G401 (cell line): ENCODE data around the gene NT5C2. TPM values are rescaled to one million over a fixed set of nuclear protein-coding genes. Genes with fewer than 3 reads are reported as not detected.
"Not testable (repeated sequence)": the region's sequence is repeated elsewhere in the genome, so short reads cannot be mapped to it uniquely, and the experiment has no call there.

ENCODE experiments used
- DNase-seq: peaks from one replicate; pipeline ENCODE4 v3.0.0-alpha.2; 2015; ENCODE audit warnings: low spot score
- in situ Hi-C: cut with HindIII; loops from 2 replicates; pipeline ENCODE4 v1.10.0; 2016; ENCODE audit warnings: low sequenced_read_pairs, mixed read lengths
- total RNA-seq: library from RNA; depleted of rRNA; stranded (reverse); fragments of >200 nt; shearing (Covaris generic); gene quantifications from 2 replicates; pipeline ENCODE4 v1.2.3, GENCODE V29; 2014; rRNA removed

Gene NT5C2
- total RNA-seq, result 71.2 and 121 TPM in 2 replicates

- in situ Hi-C loops, result no loop called here
- peak; percentile 70 for DNase-seq
Measured at GRCh38 chr10:103193107-103193819, at the start of gene NT5C2. Gene NT5C2, minus strand, starts transcription at chr10:103193272. Its CDS starts 18,314 bp downstream, at chr10:103174958.

- in situ Hi-C loops, result no loop called here
- peak; percentile 41 for DNase-seq
Measured at GRCh38 chr10:103241262-103242011, 48.4 kb upstream of the NT5C2 start.

- DNase-seq, result peak; percentile 56
- in situ Hi-C loops, result no loop called here
Measured at GRCh38 chr10:103238506-103239252, 45.6 kb upstream of the NT5C2 start.

GRCh38 chr10:103235775-103236174 is 42.7 kb upstream of the NT5C2 start:
- no peak for DNase-seq
- in situ Hi-C loops, result no loop called here

DNA sequence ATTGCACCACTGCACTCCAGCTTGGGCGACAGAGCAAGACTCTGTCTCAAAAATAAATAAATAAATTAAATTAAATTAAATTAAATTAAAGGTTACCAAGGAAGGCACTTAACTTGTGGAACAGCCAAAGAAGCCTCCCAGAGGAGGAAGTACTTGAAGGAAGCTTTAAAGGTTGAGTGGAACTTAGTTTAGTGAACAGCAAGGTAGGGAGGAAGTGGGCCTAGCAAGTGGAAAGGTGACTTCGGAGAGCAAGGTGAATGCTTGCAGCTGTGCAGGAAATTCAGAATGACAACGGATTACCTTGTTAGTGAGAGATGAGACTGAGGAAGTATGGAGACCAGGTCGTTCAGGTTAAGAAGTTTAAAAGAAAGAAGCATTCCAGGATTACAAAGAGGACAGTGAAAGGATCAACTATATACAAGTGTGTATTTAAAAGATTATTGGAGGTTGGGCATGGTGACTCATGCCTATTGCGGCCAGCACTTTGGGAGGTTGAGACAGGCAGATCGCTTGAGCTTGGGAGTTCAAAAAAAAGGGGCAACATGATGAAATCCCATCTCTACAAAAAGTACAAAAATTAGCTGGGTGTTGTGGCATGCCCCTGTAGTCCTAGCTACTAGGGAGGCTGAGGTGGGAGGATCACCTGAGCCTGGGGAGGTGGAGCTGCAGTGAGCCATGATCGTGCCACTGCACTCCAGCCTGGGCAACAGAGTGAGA is 39.9 kb upstream of the NT5C2 start:
- in situ Hi-C loops, result no loop called here
- no peak for DNase-seq

GRCh38 chr10:103232131-103232673 is 39.1 kb upstream of the NT5C2 start:
- no peak for DNase-seq
- in situ Hi-C loops, result no loop called here

- peak; percentile 69 for DNase-seq
- in situ Hi-C loops, result no loop called here
Measured at GRCh38 chr10:103231047-103231551, 38.0 kb upstream of the NT5C2 start.

GRCh38 chr10:103227416-103227815 is 34.3 kb upstream of the NT5C2 start:
- in situ Hi-C loops, result no loop called here
- DNase-seq, result no peak

DNA sequence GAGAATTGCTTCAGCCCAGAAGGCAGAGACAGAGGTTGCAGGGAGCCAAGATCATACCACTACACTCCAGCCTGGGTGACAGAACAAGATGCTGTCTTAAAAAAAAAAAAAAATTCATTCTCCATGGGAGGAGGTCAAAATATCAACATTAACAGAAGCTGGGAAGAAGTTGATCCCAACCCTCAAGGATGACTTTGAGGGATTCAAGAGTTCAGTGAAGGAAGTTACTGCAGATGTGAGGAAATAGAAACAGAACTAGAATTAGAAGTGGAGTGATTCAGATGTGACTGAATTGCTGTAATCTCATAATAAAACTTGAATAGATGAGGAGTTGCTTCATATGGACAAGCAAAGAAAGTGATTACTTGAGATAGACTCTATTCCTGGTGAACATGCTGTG is 32.9 kb upstream of the NT5C2 start:
- in situ Hi-C loops, result no loop called here
- DNase-seq, result no peak

- in situ Hi-C loops, DNase-seq: not testable (repeated sequence)
Measured at GRCh38 chr10:103224721-103225120, 31.6 kb upstream of the NT5C2 start.

DNA sequence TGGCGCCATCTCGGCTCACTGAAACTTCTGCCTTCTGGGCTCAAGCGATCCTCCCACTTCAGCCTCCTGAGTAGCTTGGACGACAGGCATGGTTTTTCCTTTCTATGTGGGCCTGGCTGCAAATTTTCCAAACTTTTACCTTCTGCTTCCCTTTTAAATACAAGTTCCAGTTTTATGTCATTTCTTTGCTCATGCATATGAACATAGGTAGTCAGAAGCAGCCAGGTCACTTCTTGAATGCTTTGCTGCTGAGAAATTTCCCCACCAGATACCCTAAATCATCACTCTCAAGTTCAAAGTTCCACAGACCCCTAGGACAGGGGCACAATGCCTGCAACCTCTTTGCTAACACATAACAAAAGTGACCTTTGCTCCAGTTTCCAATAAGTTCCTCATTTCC is 31.1 kb upstream of the NT5C2 start:
- in situ Hi-C loops, result no loop called here

GRCh38 chr10:103216362-103216761 is 23.3 kb upstream of the NT5C2 start:
- DNase-seq, in situ Hi-C loops: not testable (repeated sequence)

More for the DNA sequence above, 31.1 kb upstream of the NT5C2 start:
- DNase-seq, result no peak

GRCh38 chr10:103215601-103216000 is 22.5 kb upstream of the NT5C2 start:
- no peak for DNase-seq

GRCh38 chr10:103210262-103210661 is 17.2 kb upstream of the NT5C2 start:
- DNase-seq, in situ Hi-C loops: not testable (repeated sequence)

More at GRCh38 chr10:103215601-103216000, 22.5 kb upstream of the NT5C2 start:
- in situ Hi-C loops, result no loop called here

DNA sequence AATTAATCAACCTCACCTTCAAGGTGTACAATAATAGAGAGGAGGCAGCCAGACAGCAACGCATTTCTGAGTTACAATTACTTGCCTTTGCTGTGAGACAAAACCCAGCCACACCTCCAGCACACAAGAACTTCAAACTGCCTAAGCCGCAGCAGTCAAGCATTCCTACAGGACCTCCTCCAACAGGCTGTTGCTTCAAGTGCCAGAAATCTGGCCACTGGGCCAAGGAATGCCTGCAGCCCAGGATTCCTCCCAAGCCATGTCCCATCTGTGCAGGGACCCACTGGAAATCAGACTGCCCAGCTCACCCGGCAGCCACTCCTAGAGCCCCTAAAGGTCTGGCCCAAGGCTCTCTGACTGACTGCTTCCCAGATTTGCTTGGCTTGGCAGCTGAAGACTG is 14.6 kb upstream of the NT5C2 start:
- DNase-seq, in situ Hi-C loops: not testable (repeated sequence)

- in situ Hi-C loops, result no loop called here
- no peak for DNase-seq
Measured at GRCh38 chr10:103207141-103207540, 14.1 kb upstream of the NT5C2 start.

DNA sequence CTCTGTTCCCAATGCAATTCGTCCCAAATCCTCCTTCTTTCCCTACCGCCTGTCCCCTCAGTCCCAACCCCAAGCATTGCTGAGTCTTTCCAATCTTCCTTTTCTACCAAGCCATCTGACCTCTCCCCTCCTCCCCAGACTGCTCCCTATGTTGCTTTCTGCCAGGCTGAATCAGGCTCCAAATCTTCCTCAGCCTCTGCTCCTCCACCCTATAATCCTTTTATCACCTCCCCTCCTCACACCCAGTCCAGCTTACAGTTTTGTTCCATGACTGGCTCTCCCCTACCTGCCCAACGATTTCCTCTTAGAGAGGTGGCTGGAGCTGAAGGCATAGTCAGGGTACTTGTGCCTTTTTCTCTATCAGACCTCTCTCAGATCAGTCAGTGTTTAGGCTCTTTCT is 13.6 kb upstream of the NT5C2 start:
- in situ Hi-C loops, result not testable (repeated sequence)

GRCh38 chr10:103205401-103205800 is 12.3 kb upstream of the NT5C2 start:
- in situ Hi-C loops, DNase-seq: not testable (repeated sequence)

More for the DNA sequence above, 13.6 kb upstream of the NT5C2 start:
- DNase-seq, result not testable (repeated sequence)
